ENCODE results near the gene ACCS.

The ACCS gene, protein sequence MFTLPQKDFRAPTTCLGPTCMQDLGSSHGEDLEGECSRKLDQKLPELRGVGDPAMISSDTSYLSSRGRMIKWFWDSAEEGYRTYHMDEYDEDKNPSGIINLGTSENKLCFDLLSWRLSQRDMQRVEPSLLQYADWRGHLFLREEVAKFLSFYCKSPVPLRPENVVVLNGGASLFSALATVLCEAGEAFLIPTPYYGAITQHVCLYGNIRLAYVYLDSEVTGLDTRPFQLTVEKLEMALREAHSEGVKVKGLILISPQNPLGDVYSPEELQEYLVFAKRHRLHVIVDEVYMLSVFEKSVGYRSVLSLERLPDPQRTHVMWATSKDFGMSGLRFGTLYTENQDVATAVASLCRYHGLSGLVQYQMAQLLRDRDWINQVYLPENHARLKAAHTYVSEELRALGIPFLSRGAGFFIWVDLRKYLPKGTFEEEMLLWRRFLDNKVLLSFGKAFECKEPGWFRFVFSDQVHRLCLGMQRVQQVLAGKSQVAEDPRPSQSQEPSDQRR

GRCh38 chr11:44065841-44066731 lies at the start of gene ACCS:
TSS of gene ACCS (plus strand) at chr11:44066270. CDS start at chr11:44067628, 1,358 bp downstream.
- DNase-seq = peak; percentile 79

- DNase-seq = no peak
These were observed 49.3 kb upstream of the ACCS start for GRCh38 chr11:44016546-44017442.

DNA sequence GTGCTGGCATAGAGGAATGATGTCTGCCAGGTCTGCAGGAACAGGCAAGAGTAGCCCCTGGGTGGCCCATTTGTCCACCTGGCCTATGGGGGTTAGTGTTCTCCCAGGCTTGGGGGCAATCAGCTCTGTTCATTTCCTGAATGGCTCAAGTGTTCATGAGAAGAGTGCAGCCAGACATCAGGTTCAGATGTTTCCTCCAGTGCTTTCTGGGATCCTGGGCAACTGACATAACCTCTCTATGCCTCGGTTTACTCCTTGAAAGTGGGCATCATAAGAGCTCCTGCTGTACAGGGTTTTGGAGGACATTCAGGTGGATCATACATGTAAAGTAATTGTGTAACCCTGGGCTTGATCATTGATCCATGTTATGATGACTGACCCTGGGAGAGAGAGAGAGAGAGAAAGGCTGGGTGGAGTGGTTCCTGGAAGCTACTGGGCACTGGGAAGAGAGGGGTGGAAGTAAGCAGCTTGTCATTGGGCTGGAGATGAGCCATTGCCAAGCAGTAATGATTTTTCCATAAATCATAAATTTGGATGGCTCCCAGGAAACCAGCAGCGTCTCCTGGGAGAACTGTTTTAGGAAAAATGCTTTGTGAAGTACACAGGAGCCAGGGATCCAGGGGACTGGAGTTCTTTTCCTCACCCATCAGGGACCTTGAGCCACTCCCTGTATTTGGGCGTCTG lies 48.5 kb upstream of the ACCS start:
- no peak for DNase-seq

DNA sequence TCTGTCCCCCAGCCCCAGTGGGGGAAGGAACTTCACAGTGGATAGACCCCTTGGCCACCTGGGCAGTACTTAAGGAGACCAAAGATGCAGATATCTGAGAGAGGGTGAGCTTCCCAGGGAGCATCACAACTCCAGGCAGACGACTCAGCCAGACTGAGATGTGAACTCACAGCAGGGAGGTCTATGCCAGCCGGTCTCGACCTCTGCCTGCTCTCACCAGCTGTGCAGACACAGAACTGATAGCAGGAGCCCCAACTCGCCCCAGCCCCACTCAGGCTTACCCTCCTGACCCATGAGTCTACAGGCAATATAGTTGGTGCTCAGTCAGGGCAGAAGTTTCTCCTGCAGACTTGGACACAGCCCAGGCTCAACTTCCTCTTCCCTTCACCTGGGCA lies 47.9 kb upstream of the ACCS start:
- DNase-seq = no peak

DNA sequence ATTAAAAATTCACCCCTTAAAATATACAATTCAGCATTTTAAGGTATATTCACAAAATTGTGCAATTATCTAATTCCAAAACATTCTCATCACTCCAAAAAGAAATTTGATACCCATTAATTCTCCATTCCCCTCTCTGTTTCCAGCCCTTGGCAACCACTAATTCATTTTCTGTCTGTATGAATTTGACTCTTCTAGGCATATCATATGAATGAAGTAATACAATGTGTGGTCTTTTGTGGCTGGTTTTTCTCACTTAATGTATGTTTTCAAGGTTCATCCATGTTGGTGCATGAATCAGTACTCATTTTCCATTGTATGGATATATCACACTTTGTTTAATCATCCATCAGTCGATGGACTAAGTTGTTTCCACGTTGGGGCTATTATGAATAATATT lies 47.2 kb upstream of the ACCS start:
- no peak for DNase-seq

DNA sequence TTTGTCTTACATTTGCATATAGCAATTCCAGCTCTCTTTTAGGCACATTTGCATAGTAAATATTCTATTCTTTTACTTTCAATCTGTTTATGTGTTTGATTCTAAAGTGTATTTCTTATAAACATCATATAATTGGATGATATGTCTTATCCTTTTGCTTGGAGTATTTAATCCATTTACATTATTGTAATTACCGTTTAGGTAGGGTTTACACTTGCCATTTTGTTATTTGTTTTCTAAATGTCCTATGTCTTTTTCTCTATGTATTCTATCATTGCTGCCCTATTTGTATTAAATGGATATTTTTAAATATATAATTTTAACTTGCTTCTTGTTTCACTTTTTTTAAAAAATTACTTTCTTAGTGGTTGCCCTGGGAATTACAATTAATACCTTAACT lies 41.1 kb upstream of the ACCS start:
- no peak for DNase-seq

GRCh38 chr11:44025727-44026126 lies 40.3 kb upstream of the ACCS start:
- no peak for DNase-seq

GRCh38 chr11:44028401-44028800 lies 37.7 kb upstream of the ACCS start:
- DNase-seq = no peak

- DNase-seq = no peak
These were observed 37.1 kb upstream of the ACCS start for GRCh38 chr11:44028816-44029506.

- DNase-seq = no peak
These were observed 36.6 kb upstream of the ACCS start for GRCh38 chr11:44029507-44029845.

GRCh38 chr11:44029977-44030911 lies 35.8 kb upstream of the ACCS start:
- DNase-seq = peak in 1 of 2 donors; percentile 50

DNA sequence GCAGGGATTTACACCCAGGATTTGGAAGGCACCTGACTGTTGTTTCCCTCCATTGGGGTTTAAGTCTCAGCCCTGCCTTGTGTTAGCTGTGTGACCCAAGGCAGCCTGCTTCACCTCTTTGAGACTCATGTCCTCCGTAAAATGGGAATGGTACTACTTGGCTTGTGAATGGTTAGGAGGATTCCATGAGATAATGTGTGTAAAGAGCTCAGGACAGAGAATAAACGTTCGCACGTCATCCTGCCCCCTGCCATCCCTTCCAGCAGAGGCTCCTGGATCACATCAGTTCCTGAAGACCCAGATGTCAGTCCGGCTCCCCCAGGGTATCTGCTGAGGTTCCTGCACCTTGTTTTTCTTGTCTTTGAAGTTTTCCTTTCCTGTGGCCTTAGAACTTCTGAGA lies 35.1 kb upstream of the ACCS start:
- no peak for DNase-seq

GRCh38 chr11:44031549-44031948 lies 34.5 kb upstream of the ACCS start:
- no peak for DNase-seq

DNA sequence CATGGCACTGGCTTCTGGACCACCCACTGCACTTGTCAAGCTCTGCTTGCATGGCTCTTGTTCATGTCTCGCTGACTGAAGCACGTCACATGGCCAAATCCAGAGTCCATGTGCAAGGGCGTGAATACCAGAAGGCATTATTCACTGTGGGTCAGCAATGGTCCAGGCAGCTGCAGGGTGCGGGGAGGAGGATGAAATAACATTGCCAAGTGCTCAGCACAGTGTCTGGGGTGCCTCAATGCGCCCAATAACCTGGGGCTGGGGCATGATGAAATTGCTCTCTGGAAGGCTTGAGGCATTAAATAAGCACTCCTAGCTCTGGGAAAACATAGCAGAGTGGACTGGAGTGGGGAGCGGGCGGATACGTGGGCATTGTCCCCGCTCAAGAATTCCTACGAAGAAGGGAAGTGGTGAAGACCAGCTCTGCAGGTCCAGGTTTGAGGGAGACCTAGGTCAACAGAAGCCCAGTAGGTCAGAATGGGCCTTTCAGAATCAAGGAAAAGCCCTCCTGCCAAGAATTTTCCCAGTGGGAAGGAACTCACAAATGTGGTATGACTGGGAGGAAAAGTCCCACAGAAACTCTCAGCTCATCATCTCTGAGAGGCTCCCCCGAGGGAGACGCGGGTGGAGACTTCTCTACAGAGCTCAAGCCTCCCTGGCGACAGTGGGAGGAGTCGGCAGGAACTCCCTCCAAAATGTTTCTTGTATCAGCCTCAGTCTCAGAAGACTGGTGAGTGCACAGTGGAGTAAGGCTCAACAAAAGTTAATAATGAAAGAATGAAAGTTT lies 33.6 kb upstream of the ACCS start:
- DNase-seq = peak in 1 of 2 donors; percentile 37

- no peak for DNase-seq
These were observed 32.6 kb upstream of the ACCS start for GRCh38 chr11:44033411-44033850.

GRCh38 chr11:44033856-44034255 lies 32.2 kb upstream of the ACCS start:
- DNase-seq = no peak

DNA sequence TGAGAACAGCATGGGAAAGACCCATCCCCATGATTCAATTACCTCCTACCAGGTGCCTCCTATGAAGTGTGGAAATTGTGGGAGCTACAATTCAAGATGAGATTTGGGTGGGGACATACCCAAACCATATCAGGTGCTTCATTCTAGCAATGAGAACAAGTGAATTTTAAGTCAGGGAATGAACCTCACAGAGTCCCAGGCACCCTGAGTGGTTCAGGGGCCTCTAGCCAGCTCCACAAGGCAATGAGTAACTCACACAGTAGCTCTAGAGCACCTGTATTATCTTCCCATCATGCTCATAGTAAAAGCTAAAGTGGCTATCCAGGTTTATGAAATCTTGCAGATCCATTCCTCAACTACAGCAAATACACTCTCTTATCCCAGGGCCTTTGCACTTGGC lies 31.4 kb upstream of the ACCS start:
- peak in 1 of 2 donors; percentile 13 for DNase-seq

DNA sequence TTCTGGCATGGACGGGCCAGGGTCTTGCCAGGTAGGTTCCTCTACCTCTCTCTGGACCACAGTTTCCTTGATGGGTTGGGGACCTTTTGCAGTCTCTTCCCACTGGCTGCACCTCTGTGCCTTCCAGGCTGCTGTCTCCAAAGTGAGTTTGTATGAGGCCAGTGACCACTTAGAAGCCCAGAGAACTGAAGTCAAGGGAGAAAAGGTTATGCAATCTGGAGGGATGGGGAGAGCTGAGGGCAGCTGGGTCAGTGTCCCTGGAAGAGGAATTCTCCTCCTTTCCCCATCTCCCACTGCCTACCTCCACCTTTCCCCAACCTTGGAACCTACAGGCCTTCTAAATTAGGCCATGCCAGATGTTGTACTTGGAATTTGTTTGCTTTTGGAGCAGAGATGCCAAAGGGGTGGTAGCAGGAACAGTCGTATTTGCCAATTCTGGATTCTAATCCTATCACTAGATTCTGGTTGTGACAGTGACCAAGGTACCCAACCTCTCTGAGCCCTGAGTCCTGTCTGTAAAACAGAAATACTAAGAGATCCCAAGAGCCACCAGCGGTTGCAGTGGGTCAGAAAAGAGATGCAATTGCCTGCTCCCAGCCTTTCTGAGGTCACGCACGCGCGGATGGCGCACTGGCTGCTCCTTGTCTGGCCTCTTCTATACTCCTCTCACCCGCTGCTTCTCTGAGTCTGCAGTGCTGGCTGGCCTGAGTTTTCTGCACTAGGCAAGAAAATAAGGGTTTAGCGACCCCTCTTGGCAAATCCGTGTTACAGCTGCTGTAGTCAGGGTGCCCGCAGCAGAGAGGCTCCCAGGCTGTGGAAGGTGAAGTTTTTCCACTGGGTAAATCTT lies 29.0 kb upstream of the ACCS start:
- DNase-seq = peak; percentile 21 to 46

DNA sequence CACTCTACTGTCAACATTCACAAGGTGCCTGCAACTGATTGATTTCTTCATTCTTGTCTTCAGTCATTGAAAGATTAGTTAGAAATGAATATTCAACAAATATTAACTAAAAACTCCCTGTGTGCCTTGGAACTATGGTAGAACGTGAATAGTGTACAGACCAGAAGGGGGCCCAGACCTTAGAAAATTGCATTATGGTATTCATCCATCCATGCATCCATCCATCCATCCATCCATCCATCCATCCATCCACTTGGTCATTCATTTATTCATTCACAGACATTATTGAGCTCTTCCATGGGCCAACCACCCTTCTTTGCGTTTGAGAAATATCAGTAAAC lies 28.4 kb upstream of the ACCS start:
- DNase-seq = no peak

Measured in inflammatory macrophage treated with lipopolysaccharide for 1 hour (primary cell).